NT2/D1 (cell line): ENCODE results near the gene HPCAL1.

Experiments
- DNase-seq: peaks from one replicate; pipeline ENCODE4 v3.0.0-alpha.2; 2011; ENCODE audit warnings: low read depth, low spot score
- H3K27me3 ChIP-seq: 2 replicates; pipeline ENCODE4 v1.6.0; 2011; ENCODE audit warnings: mild to moderate bottlenecking; ENCODE audit not compliant: insufficient read length, insufficient read depth
- H3K36me3 ChIP-seq: 2 replicates; pipeline ENCODE4 v1.6.1; 2011; ENCODE audit warnings: mild to moderate bottlenecking, low read length, mixed read lengths; ENCODE audit not compliant: insufficient read depth, insufficient read length
- H3K4me1 ChIP-seq: 2 replicates; pipeline ENCODE4 v1.5.1; 2011; ENCODE audit not compliant: insufficient read depth, insufficient read length
- H3K4me3 ChIP-seq: 2 replicates; pipeline ENCODE4 v1.5.1; 2011; ENCODE audit warnings: low read depth; ENCODE audit not compliant: insufficient read length
- H3K9ac ChIP-seq: 2 replicates; pipeline ENCODE4 v1.6.0; 2011; ENCODE audit warnings: low read depth; ENCODE audit not compliant: insufficient read length
- H3K9me3 ChIP-seq: 2 replicates; pipeline ENCODE4 v1.5.1; 2011; ENCODE audit warnings: mild to moderate bottlenecking, low read length; ENCODE audit not compliant: insufficient read depth
- SUZ12 ChIP-seq: IDR thresholded peaks from 2 replicates; pipeline ENCODE4 v1.6.1; 2011; ENCODE audit not compliant: insufficient read length, insufficient read depth; ENCODE audit errors: extremely low read depth
- YY1 ChIP-seq: IDR thresholded peaks from 2 replicates; pipeline ENCODE4 v1.6.1; 2011; ENCODE audit not compliant: insufficient read length, insufficient read depth
- ZNF274 ChIP-seq: IDR thresholded peaks from 2 replicates; pipeline ENCODE4 v1.6.1; 2011; ENCODE audit warnings: mild to moderate bottlenecking, low read depth, low read length

HPCAL1 gene

DNA sequence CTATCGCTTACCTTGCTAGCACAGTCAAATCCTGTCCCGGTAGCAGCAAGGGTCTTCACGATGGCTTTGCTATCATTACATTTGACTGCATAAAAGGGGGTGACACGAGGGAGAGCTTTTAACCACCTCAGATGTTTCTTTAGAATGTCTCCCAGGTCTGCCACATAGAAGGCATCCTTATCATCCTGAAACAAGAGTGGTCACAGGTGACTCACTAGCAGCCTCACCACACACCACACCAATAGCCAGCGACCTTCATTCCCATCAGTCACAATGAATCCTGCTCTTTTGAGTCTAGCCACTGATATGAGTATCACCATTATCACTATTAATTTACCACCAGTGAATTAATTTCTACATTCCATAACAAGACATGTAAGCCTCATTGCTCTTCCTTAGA, 141.8 kb downstream of the HPCAL1 start:
- Histone ChIP-seq H3K36me3 (peaks cover 70% of the 10 kb centered on the region), H3K9ac (no peak overlapping the region), H3K9me3 (no peaks in the 10 kb centered on the region), H3K4me3 (no peak overlapping the region), H3K27me3 (no peaks in the 10 kb centered on the region), H3K4me1 (no peaks in the 10 kb centered on the region)
- DNase-seq, result no peak
- TF ChIP-seq YY1 (no peak), SUZ12 (no peak), ZNF274 (no peak)

DNA sequence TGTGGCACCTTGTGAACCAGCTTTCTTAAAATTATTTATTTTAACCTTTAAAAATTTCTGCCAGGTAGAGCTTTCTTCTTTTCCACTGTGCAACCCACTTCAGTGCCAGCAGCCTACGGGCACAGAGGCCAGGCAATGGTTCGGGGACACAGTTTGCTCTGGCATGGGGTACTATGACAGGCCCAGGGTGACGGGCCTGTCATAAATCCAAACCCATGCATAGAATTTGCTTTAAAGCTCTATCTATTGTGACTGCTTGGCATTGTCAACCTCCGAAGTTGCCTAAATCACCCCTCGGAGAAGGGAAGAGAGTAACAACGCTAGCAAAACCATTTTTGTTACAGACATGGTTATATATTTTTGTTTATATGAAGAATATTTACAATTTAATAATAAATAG, 143.9 kb downstream of the HPCAL1 start:
- DNase-seq, result no peak
- Histone ChIP-seq H3K9me3 (no peaks in the 10 kb centered on the region), H3K27me3 (no peaks in the 10 kb centered on the region), H3K4me1 (peaks cover 2% of the 10 kb centered on the region), H3K9ac (no peak overlapping the region), H3K36me3 (peaks cover 53% of the 10 kb centered on the region), H3K4me3 (peak overlapping the region; percentile 69)
- TF ChIP-seq YY1 (no peak), ZNF274 (no peak), SUZ12 (no peak)

DNA sequence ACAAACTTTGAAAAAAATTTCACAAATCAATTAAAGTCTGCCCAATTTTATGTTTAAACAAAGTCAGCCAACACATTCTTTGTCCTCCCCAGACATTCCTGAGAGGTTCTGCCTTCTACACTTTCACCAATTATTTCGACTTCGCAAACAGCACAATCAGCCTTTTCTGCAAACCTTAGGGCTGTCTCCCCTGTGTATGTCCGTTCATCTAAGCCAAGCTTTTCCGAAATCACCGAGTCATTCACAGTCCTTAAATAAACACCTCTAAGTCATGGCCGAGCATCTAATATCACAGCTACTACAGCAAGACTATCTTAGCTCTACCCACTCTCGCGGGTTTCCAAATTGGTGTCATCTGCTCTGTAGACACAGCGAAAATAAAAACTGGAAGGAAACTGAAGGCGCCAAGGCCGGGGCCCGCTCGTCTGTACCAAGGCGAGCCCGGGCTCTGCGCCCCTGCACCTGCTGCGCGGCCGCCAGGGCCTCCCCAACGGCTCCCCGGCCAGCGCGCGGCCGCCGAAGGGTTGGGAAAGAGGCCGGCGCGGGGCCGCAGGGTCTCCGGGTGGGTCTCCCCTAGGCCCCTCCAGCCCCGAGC, 144.7 kb downstream of the HPCAL1 start:
- Histone ChIP-seq H3K4me3 (peak overlapping the region; percentile 69), H3K36me3 (peaks cover 45% of the 10 kb centered on the region), H3K9ac (peak overlapping the region; percentile 73), H3K9me3 (no peaks in the 10 kb centered on the region), H3K4me1 (peaks cover 2% of the 10 kb centered on the region), H3K27me3 (no peaks in the 10 kb centered on the region)
- DNase-seq, result no peak
- TF ChIP-seq YY1, result no peak
- TF ChIP-seq SUZ12, result no peak
- TF ChIP-seq ZNF274, result no peak

DNA sequence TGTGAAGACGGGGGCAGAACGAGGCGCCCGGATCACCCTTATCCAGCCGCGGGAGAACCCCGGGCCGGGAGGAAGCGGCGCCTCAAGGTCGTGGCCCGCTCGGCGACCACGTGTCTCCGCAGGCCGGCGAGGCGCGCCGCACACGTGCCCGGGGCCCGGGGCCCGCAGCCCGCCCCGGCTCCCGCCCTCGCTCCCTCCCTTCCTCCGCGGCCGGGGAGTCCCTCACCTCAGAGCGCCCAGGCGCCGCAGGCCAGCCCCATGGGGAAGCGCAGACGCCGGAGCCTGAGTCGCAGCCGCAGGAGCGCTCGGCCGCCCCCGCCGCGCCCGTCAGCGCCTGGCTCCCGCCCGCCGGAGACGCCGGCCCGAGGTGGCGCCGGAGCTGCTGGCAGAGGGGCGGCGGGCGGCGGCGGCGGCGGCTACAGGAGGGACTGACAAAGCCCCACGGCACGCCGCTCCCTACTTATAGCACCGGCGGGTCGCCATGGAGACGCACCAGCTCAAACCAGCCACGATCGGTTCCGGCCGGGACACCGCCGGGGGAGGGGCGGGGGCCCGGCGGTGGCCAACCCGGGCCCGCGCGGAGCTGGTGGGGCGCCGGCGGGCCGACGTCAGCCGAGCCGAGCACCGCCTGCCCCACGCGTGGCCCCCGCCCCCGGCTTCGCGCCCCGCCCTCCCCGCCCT, 145.3 kb downstream of the HPCAL1 start, which contains the start of gene ODC1:
ODC1 (minus strand) TSS at position 433 of the 681 bp plus-strand sequence. CDS start 3,295 bp downstream, outside the sequence.
- Histone ChIP-seq H3K36me3 (peaks cover 39% of the 10 kb centered on the region), H3K4me3 (peak within 1 kb of the TSS; percentile 69), H3K9ac (peak within 1 kb of the TSS; percentile 93), H3K27me3 (no peaks in the 10 kb centered on the region), H3K9me3 (no peaks in the 10 kb centered on the region), H3K4me1 (peaks cover 2% of the 10 kb centered on the region)
- TF ChIP-seq YY1 (no peak), SUZ12 (no peak)
- DNase-seq, result peak; percentile 80

DNA sequence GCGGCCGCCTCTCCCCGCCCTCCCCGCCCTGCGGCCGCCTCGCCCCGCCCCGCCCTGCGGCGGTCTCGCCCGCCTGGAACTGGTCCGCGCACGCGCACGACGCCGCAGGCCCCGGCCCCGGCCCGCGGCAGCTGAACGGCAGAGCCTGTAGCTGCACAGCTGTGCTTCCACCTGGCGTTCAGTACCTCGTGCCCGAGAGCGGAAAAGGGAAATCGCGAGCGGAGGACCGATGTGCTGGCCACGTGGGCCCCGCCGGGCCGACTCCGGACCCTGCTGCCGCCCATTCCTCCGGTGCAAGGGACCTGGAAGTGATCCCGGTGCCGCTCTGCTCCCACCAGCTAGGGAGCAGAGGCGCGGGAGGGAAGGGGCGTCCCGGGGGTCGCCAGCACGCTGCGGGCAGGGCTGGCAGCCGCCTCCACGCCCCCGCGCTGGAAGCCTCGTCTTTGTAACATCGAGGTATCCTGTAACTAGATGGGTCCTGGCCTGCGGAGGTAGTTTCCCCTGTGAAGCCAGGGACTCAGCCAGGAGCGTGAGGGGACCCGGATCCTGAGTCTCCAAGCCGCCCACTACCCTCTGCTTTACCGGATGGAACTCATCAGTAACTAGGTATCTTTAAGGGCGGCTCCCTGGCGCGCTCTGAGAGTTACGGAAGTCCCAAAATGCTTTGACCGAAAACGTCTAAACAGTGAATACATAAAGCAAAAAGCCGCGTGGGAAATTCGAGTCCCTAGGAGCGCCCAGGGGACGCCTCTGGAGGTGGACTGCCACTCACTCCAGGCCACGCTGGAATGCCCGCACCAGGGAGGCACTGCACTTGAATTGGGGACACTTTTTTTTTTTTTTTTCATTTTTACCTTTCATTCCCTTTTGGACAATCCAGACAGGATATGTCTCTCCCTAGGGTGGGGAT, 146.1 kb downstream of the HPCAL1 start:
- Histone ChIP-seq H3K9ac (peak overlapping the region; percentile 93), H3K27me3 (no peaks in the 10 kb centered on the region), H3K4me1 (peaks cover 2% of the 10 kb centered on the region), H3K4me3 (peak overlapping the region; percentile 62), H3K9me3 (no peaks in the 10 kb centered on the region), H3K36me3 (peaks cover 31% of the 10 kb centered on the region)
- TF ChIP-seq ZNF274 (no peak), YY1 (no peak), SUZ12 (no peak)
- peak; percentile 81 for DNase-seq

DNA sequence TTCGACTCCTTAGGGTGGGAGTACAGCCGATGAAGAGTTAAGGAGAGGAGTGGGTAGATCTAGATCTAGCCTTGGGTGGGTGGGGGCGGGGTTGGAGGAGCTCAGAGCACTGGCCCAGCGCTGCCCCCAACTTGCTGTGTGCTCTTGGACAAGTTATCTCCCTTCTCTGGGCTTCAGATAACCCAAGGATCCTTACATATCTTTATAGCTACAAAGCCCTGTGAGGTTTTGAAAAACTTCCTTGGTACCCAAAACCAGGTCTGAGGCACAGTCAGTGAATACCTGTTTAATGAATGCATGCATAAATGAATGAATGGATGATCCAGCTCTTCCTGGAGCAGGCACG, 146.8 kb downstream of the HPCAL1 start:
- Histone ChIP-seq H3K9ac (peak overlapping the region; percentile 93), H3K4me3 (peak overlapping the region; percentile 62), H3K9me3 (no peaks in the 10 kb centered on the region), H3K36me3 (peaks cover 25% of the 10 kb centered on the region), H3K27me3 (no peaks in the 10 kb centered on the region), H3K4me1 (peaks cover 2% of the 10 kb centered on the region)
- TF ChIP-seq SUZ12 (no peak), YY1 (no peak), ZNF274 (no peak)
- DNase-seq, result no peak
